Measurements from ENCODE around the gene SHISA5. TPM values are rescaled to one million over a fixed set of nuclear protein-coding genes. Genes with fewer than 3 reads are reported as not detected.

Gene SHISA5
- total and polyA plus RNA-seq, 2 of the 4 experiments (the other 2 are of a cell fraction): 82.3 to 162 TPM

GRCh38 chr3:48535578-48535977 lies 31.6 kb upstream of the SHISA5 start:
- no peak overlapping the region for H2AK5ac ChIP-seq (ENCODE audit: low read depth, low read length)
- H4K20me1 ChIP-seq (ENCODE audit: insufficient read depth, low read length): no peaks in the 10 kb centered on the region; the same call in 1 of the 2 replicates
- no peak overlapping the region for H4K8ac ChIP-seq (ENCODE audit: low read depth in 2 of 2, low read length in 2 of 2)
- ATAC-seq (ENCODE audit: low read depth): no peak
- H2AFZ ChIP-seq (replicated peaks; ENCODE audit: low read length, poor library complexity): no peak overlapping the region
- H2BK15ac ChIP-seq (ENCODE audit: low read depth, low read length): no peak overlapping the region
- H3K9ac ChIP-seq (ENCODE audit: low read depth, low read length): no peak overlapping the region
- H3K18ac ChIP-seq (ENCODE audit: low read depth, low read length): no peak overlapping the region
- no peak overlapping the region for H3K23ac ChIP-seq (ENCODE audit: low read depth, low read length)
- H4K5ac ChIP-seq (ENCODE audit: low read depth, low read length): no peak overlapping the region
- no peak overlapping the region for H3K56ac ChIP-seq (ENCODE audit: extremely low read depth, insufficient read depth, low read length)
- peaks cover 51% of the 10 kb centered on the region for H3K36me3 ChIP-seq (ENCODE audit: control insufficient read depth, insufficient read depth, low read length)
- intact Hi-C loops (cut with micrococcal nuclease) (no loop called here), dilution Hi-C loops (cut with HindIII; ENCODE audit: low sequenced_read_pairs, unreplicated experiment) (no loop called here), in situ Hi-C loops (cut with MboI; ENCODE audit: low sequenced_read_pairs) (no loop called here)
- no peak overlapping the region for H3K4me2 ChIP-seq (ENCODE audit: low read depth, low read length)
- H2AK9ac ChIP-seq (replicated peaks; ENCODE audit: low read depth, low read length, poor library complexity): no peak overlapping the region
- H3K9me1 ChIP-seq (ENCODE audit: insufficient read depth, low read length): peaks cover 5% of the 10 kb centered on the region; the same call in 1 of the 2 replicates
- H3K4ac ChIP-seq (ENCODE audit: low read depth, low read length): no peak overlapping the region
- no peak overlapping the region for H3K27ac ChIP-seq (ENCODE audit: insufficient read depth, low read length)
- no peaks in the 10 kb centered on the region for H3K27me3 ChIP-seq (ENCODE audit: control insufficient read depth, insufficient read depth, low read length)
- H3K4me3 ChIP-seq (ENCODE audit: insufficient read depth, low read depth, low read length): no peak overlapping the region
- peaks cover 0 to 4% of the 10 kb centered on the region in 2 experiments; a peak in 2 of 4 replicates for H3K79me1 ChIP-seq (ENCODE audit: low read depth in 1 of 2, low read length in 2 of 2)
- WGBS, 2 experiments (ENCODE audit: extremely low coverage in 2 of 2, insufficient read length in 1 of 2): 86% methylated on average over 3 of the region's 4 CpGs; no CpG with 5 or more reads in 1 of the 2 experiments
- no peak for DNase-seq
- no peak overlapping the region for H4K91ac ChIP-seq (ENCODE audit: insufficient read depth, low read depth, low read length)
- H2BK20ac ChIP-seq (ENCODE audit: low read depth, low read length): no peak overlapping the region
- H2BK5ac ChIP-seq (ENCODE audit: low read depth, low read length, poor library complexity, severe bottlenecking): no peak overlapping the region
- no peak overlapping the region for H3K14ac ChIP-seq (replicated peaks; ENCODE audit: low read depth, low read length)
- BruUV-seq (replicated peaks): no TSS peak
- CTCF ChIA-PET: no interaction called here
- H2BK120ac ChIP-seq (ENCODE audit: low read depth, low read length): no peak overlapping the region
- no peaks in the 10 kb centered on the region for H3K4me1 ChIP-seq (ENCODE audit: control insufficient read depth, insufficient read depth, low read length)
- POLR2A ChIA-PET (ENCODE audit: unreplicated experiment): no interaction called here
- no peaks in the 10 kb centered on the region for H3K9me3 ChIP-seq (ENCODE audit: control insufficient read depth, insufficient read depth, low read length)
- TF ChIP-seq MAFK (IDR thresholded peaks at IDR 0.05; ENCODE audit: low read depth, low read length) (no peak), MAZ (IDR thresholded peaks at IDR 0.05; ENCODE audit: borderline replicate concordance, low read depth, low read length) (no peak), CHD1 (IDR thresholded peaks at IDR 0.05; ENCODE audit: low read depth, low read length) (no peak)
